Mucosa of descending colon (tissue), 3 donors: ENCODE measurements around the gene CALN1. TPM values are rescaled to one million over a fixed set of nuclear protein-coding genes. Genes with fewer than 3 reads are reported as not detected.

Experiments used
- ATAC-seq: fragments of 200-7000 bp; cut with Tn5 transposase; one replicate; pipeline ENCODE4 v1.9.1; 2020; ENCODE audit warnings: mild to moderate bottlenecking, moderate library complexity
- DNase-seq, 3 donors: peaks; one replicate each; pipeline ENCODE4 v3.0.0-alpha.2; 2020
- H3K36me3 ChIP-seq: fragments of 200-600 bp; one replicate; pipeline ENCODE4 v1.8.0; 2021; ENCODE audit warnings: low read depth, mild to moderate bottlenecking
- H3K4me1 ChIP-seq: fragments of 200-600 bp; one replicate; pipeline ENCODE4 v1.8.0; 2021; ENCODE audit warnings: low read depth, mild to moderate bottlenecking
- H3K4me3 ChIP-seq: fragments of 200-600 bp; one replicate; pipeline ENCODE4 v1.8.0; 2021; ENCODE audit warnings: mild to moderate bottlenecking
- H3K9me3 ChIP-seq: fragments of 200-600 bp; one replicate; pipeline ENCODE4 v1.8.0; 2021; ENCODE audit warnings: mild to moderate bottlenecking
- intact Hi-C, 2 donors: fragments of 100-400 bp; cut with DNase I in 1 of 2; cut with micrococcal nuclease in 1 of 2; formaldehyde crosslinking; loops; one replicate each; pipeline versions ENCODE4 v1.11.0 to v1.11.1; 2022; cut with DNase I, micrococcal nuclease
- total RNA-seq, 3 donors: library from RNA; stranded (reverse); fragmentation: NEBNext Ultra II Directional in 2 of 3; extraction: Animal tissue kit (Norgen Biotek cat#: 25700) in 2 of 3; gene quantifications; one replicate each; pipeline versions ENCODE4 v1.2.1 to v1.2.4, GENCODE V29; 2021 to 2023
- TF ChIP-seq, protein P1 (sequence below): fragments of 200-600 bp; IDR thresholded peaks from one replicate; pipeline ENCODE4 v1.8.0; 2022; ENCODE audit warnings: antibody characterized with exemption, mild to moderate bottlenecking
- donor health status: DM: no; HTN: no; CAD: no; lungs with moderate emphysema.
- donor health status: DM: no; HTN: no; CAD: no.
- donor health status: DM: no; HTN: yes; CAD: no.

CALN1 gene
- total RNA-seq, 3 donors from 2014 or later: not detected

GRCh38 chr7:72337390-72338167 lies 74.6 kb downstream of the CALN1 start:
- Histone ChIP-seq H3K9me3 (no peaks in the 10 kb centered on the region), H3K36me3 (no peaks in the 10 kb centered on the region), H3K4me3 (no peak overlapping the region), H3K4me1 (no peaks in the 10 kb centered on the region)
- no peak for DNase-seq
- intact Hi-C loops: no loop called here
- ATAC-seq: no peak
- TF ChIP-seq, protein P1, sequence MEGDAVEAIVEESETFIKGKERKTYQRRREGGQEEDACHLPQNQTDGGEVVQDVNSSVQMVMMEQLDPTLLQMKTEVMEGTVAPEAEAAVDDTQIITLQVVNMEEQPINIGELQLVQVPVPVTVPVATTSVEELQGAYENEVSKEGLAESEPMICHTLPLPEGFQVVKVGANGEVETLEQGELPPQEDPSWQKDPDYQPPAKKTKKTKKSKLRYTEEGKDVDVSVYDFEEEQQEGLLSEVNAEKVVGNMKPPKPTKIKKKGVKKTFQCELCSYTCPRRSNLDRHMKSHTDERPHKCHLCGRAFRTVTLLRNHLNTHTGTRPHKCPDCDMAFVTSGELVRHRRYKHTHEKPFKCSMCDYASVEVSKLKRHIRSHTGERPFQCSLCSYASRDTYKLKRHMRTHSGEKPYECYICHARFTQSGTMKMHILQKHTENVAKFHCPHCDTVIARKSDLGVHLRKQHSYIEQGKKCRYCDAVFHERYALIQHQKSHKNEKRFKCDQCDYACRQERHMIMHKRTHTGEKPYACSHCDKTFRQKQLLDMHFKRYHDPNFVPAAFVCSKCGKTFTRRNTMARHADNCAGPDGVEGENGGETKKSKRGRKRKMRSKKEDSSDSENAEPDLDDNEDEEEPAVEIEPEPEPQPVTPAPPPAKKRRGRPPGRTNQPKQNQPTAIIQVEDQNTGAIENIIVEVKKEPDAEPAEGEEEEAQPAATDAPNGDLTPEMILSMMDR: no peak

GRCh38 chr7:72336632-72337389 lies 75.3 kb downstream of the CALN1 start:
- intact Hi-C loops: no loop called here
- no peak overlapping the region for H3K4me3 ChIP-seq
- no peaks in the 10 kb centered on the region for H3K4me1 ChIP-seq
- DNase-seq: no peak
- no peaks in the 10 kb centered on the region for H3K36me3 ChIP-seq
- no peaks in the 10 kb centered on the region for H3K9me3 ChIP-seq
- TF ChIP-seq, protein P1: no peak
- no peak for ATAC-seq

DNA sequence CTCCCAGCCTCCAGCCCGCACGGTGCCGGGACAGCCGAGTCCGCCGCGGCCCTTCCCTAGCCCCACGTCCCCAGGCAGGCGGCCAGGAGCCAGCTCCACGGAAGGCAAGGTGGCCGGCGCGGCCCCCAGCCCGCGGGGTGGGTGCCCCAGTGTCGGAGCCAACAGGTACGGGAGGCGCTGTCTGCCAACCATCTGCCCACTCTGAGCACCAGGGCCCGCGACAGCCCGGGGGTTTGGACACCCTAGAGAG lies 75.8 kb downstream of the CALN1 start:
- H3K9me3 ChIP-seq: no peaks in the 10 kb centered on the region
- no peak for ATAC-seq
- no peak for DNase-seq
- TF ChIP-seq, protein P1: no peak
- H3K36me3 ChIP-seq: no peaks in the 10 kb centered on the region
- no peaks in the 10 kb centered on the region for H3K4me1 ChIP-seq
- intact Hi-C loops: no loop called here
- no peak overlapping the region for H3K4me3 ChIP-seq

DNA sequence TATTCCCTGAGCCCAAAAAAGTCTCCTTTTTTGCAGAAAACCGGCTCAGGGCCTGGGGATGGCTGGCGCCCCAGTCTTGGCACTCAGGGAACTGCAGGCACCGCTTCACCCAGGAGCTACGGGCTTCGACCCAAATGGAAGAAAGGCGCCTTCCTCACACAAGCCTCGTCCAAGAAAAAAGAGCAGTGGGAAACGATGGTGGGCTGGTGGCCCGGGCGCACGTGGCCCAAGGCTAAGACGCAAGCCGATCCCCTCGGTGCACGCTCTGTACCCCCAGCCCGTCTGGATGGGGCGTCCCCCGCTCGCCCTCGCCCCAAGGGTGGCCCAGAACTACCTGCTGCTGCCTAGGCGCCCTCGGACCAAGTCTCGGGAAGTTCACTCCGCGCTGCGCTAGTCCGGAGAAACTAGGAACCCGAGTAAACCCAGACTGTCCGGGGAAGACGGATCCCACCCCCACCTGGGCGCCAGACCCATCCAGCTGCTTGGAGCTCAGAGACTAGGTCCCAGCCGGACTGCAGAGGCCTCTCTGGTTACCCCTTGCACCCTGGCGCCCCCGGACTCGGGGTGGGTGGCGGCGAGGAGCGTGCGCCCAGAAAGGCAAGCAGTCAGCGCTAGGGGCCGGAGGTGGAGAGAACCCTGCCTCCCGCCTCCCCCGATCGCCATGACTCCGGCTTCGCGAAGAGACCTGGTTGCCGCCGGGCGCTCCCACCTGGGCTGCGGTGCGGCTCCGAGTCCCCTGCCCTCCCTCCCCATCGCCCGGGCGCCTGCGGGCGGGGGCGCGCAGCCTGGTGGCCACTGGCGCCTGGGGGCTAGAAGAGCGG lies 76.4 kb downstream of the CALN1 start:
- DNase-seq (no peak), ATAC-seq (no peak)
- TF ChIP-seq, protein P1: no peak
- Histone ChIP-seq H3K4me1 (no peaks in the 10 kb centered on the region), H3K36me3 (no peaks in the 10 kb centered on the region), H3K9me3 (no peaks in the 10 kb centered on the region), H3K4me3 (no peak overlapping the region)
- intact Hi-C loops: no loop called here

GRCh38 chr7:72334698-72335097 lies 77.4 kb downstream of the CALN1 start:
- intact Hi-C loops: no loop called here
- Histone ChIP-seq H3K4me3 (no peak overlapping the region), H3K9me3 (no peaks in the 10 kb centered on the region), H3K4me1 (no peaks in the 10 kb centered on the region), H3K36me3 (no peaks in the 10 kb centered on the region)
- no peak for ATAC-seq
- TF ChIP-seq, protein P1: no peak
- no peak for DNase-seq
